GM12878 (cell line): ENCODE data around the gene FARS2. TPM values are rescaled to one million over a fixed set of nuclear protein-coding genes. Genes with fewer than 3 reads are reported as not detected.

Source experiments
- ATAC-seq: fragments of 200-7000 bp; cut with Tn5 transposase; 3 replicates; pipeline ENCODE4 v1.9.1; 2020; ENCODE audit warnings: mild to moderate bottlenecking, moderate library complexity
- BruUV-seq: library from RNA; stranded (reverse); fragments of 400-500 nt; replicated peaks from 2 replicates; lab custom pipeline; 2021; lab: Mats Ljungman, UMichigan
- CTCF ChIA-PET: fragments of 300-600 bp; sonication (Branson Sonifier 250); formaldehyde crosslinking; extraction: SDS; loops from one replicate; lab custom pipeline; 2021; ENCODE audit warnings: inconsistent platforms; lab: Yijun Ruan, JAX
- POLR2A ChIA-PET: fragments of 350-600 bp; formaldehyde crosslinking; extraction: SDS; loops from one replicate; lab custom pipeline; 2021; ENCODE audit warnings: inconsistent platforms; lab: Charles Lee
- RAD21 ChIA-PET: fragments of 300-600 bp; sonication (Branson Sonifier 250); formaldehyde crosslinking; loops from one replicate; lab custom pipeline; 2023; ENCODE audit warnings: antibody characterized with exemption; ENCODE audit not compliant: unreplicated experiment; lab: Charles Lee
- SMC1A ChIA-PET: fragments of 300-600 bp; sonication (Branson Sonifier 250); formaldehyde crosslinking; loops from one replicate; lab custom pipeline; 2023; ENCODE audit not compliant: unreplicated experiment, uncharacterized antibody; lab: Charles Lee
- DNase-seq: peaks from one replicate; pipeline ENCODE4 v3.0.0-alpha.2; 2011; ENCODE audit warnings: low read depth, low spot score
- FAIRE-seq: peaks from 3 replicates; lab custom pipeline; 2011; peaks lifted over from hg19 to GRCh38; lab: Jason Lieb, UNC
- H2AFZ ChIP-seq: 2 replicates; pipeline ENCODE4 v1.6.0; 2011; ENCODE audit warnings: low read depth, low read length, control low read depth; ENCODE audit not compliant: control insufficient read depth
- H3K27ac ChIP-seq: 2 replicates; pipeline ENCODE4 v1.5.1; 2011; ENCODE audit warnings: control low read depth; ENCODE audit not compliant: control insufficient read depth, insufficient read depth
- H3K27me3 ChIP-seq, 2 experiments: replicated peaks in 1 of 2; 2 replicates each; pipeline versions ENCODE4 v1.6.0 to v1.6.1; 2011; ENCODE audit warnings: low read length in 1 of 2; ENCODE audit not compliant: control insufficient read depth in 2 of 2, insufficient read depth in 2 of 2
- H3K36me3 ChIP-seq, 2 experiments: 2 replicates each; pipeline ENCODE4 v1.5.1; 2011; ENCODE audit warnings: low read length in 1 of 2; ENCODE audit not compliant: control insufficient read depth in 2 of 2, insufficient read depth in 2 of 2
- H3K4me1 ChIP-seq: 2 replicates; pipeline ENCODE4 v1.6.1; 2011; ENCODE audit warnings: mild to moderate bottlenecking, low read length, moderate library complexity, mixed read lengths; ENCODE audit not compliant: control insufficient read depth, insufficient read depth
- H3K4me2 ChIP-seq: 2 replicates; pipeline ENCODE4 v1.6.0; 2011; ENCODE audit warnings: control low read depth; ENCODE audit not compliant: control insufficient read depth, insufficient read depth
- H3K4me3 ChIP-seq: fragments of 200-600 bp; sonication (generic); 2 replicates; pipeline ENCODE4 v1.5.1; 2016
- H3K79me2 ChIP-seq: 2 replicates; pipeline ENCODE4 v1.6.0; 2011; ENCODE audit warnings: low read length; ENCODE audit not compliant: control insufficient read depth, insufficient read depth
- H3K9ac ChIP-seq: 2 replicates; pipeline ENCODE4 v1.8.0; 2011; ENCODE audit warnings: low read length, control low read depth, mixed read lengths; ENCODE audit not compliant: control insufficient read depth, insufficient read depth
- H3K9me3 ChIP-seq: replicated peaks from 3 replicates; pipeline ENCODE4 v1.5.1; 2011; ENCODE audit warnings: mild to moderate bottlenecking, low read length; ENCODE audit not compliant: control insufficient read depth, insufficient read depth
- H4K20me1 ChIP-seq: 2 replicates; pipeline ENCODE4 v1.6.0; 2011; ENCODE audit not compliant: control insufficient read depth, insufficient read depth
- ETV6 ChIP-seq, 2 experiments: fragments of 450-650 bp in 1 of 2; IDR thresholded peaks in 1 of 2; conservative IDR thresholded peaks in 1 of 2; 2 replicates each; pipeline ENCODE4 v1.6.1; 2014; ENCODE audit warnings: antibody characterized with exemption in 1 of 2, borderline replicate concordance in 1 of 2, low read depth in 1 of 2, mild to moderate bottlenecking in 1 of 2, moderate library complexity in 1 of 2
- MEF2B ChIP-seq: fragments of 450-650 bp; IDR thresholded peaks from 2 replicates; pipeline ENCODE4 v1.6.1; 2018; ENCODE audit warnings: mild to moderate bottlenecking, moderate library complexity; ENCODE audit not compliant: partially characterized antibody, poor library complexity, severe bottlenecking
- POLR2AphosphoS2 ChIP-seq: IDR thresholded peaks from 2 replicates; pipeline ENCODE4 v1.6.1; 2011; ENCODE audit warnings: low read depth, mild to moderate bottlenecking, low read length, improper control_type of control experiment, moderate library complexity
- SMARCA5 ChIP-seq: fragments of 450-650 bp; IDR thresholded peaks from 2 replicates; pipeline ENCODE4 v1.6.1; 2017; ENCODE audit warnings: mild to moderate bottlenecking
- WGBS: methylation state at CpG from one replicate; pipeline ENCODE4 v1.1.6; 2016; ENCODE audit warnings: low lambda C conversion rate; ENCODE audit not compliant: insufficient replicate concordance, insufficient coverage; ENCODE audit errors: missing lambda C conversion rate; 5-methylcytosine and 5-hydroxymethylcytosine counted together
- in situ Hi-C: fragments of 300-500 bp; cut with MboI; formaldehyde crosslinking; loops from 9 replicates; pipeline ENCODE4 v1.14.3; 2018; ENCODE audit warnings: mixed read lengths
- intact Hi-C: fragments of 100-400 bp; cut with micrococcal nuclease; formaldehyde crosslinking; loops from one replicate; pipeline ENCODE4 v1.14.2; 2022; ENCODE audit not compliant: unreplicated experiment
- polyA plus RNA-seq, 11 experiments: library from polyadenylated mRNA; depleted of rRNA in 4 of 11; unstranded in 6 of 11; stranded (reverse) in 5 of 11; fragments of >200 nt; fragmentation: Nextera tagmentation in 4 of 11; fragmentation: Illumina TruSeq in 1 of 11; extraction: Ambion mirVana in 4 of 11; extraction: Trizol in 1 of 11; gene quantifications; 1 replicate in 1 of 11; 2 replicates in 10 of 11; pipeline versions ENCODE4 v1.2.1 to v1.2.3, GENCODE V29; 2011 to 2016; ENCODE audit warnings: inconsistent platforms in 2 of 11, missing spikeins in 2 of 11, low read depth in 1 of 11
- total RNA-seq, 4 experiments: library from RNA; depleted of rRNA in 3 of 4; stranded (reverse); fragments of >200 nt in 3 of 4; fragmentation: Illumina TruSeq in 1 of 4; extraction: Trizol in 1 of 4; gene quantifications; 2 replicates each; pipeline versions ENCODE4 v1.2.1 to v1.2.3, GENCODE V29; 2013 to 2021
- TF ChIP-seq, protein P1 (sequence below): IDR thresholded peaks from 2 replicates; pipeline ENCODE4 v1.6.1; 2012; ENCODE audit warnings: mild to moderate bottlenecking, low read depth, low read length
- TF ChIP-seq, protein P2 (sequence below): IDR thresholded peaks from 2 replicates; pipeline ENCODE4 v1.6.1; 2011; ENCODE audit warnings: borderline replicate concordance, low read depth, mild to moderate bottlenecking, moderate library complexity, low read length; ENCODE audit not compliant: insufficient read depth, poor library complexity, severe bottlenecking

The FARS2 gene
- total and polyA plus RNA-seq, 10 of the 15 experiments (the other 5 are each of a cell fraction or from before 2014, with no cell fraction given), result 16.8 to 46.7 (median 25.6) TPM

DNA sequence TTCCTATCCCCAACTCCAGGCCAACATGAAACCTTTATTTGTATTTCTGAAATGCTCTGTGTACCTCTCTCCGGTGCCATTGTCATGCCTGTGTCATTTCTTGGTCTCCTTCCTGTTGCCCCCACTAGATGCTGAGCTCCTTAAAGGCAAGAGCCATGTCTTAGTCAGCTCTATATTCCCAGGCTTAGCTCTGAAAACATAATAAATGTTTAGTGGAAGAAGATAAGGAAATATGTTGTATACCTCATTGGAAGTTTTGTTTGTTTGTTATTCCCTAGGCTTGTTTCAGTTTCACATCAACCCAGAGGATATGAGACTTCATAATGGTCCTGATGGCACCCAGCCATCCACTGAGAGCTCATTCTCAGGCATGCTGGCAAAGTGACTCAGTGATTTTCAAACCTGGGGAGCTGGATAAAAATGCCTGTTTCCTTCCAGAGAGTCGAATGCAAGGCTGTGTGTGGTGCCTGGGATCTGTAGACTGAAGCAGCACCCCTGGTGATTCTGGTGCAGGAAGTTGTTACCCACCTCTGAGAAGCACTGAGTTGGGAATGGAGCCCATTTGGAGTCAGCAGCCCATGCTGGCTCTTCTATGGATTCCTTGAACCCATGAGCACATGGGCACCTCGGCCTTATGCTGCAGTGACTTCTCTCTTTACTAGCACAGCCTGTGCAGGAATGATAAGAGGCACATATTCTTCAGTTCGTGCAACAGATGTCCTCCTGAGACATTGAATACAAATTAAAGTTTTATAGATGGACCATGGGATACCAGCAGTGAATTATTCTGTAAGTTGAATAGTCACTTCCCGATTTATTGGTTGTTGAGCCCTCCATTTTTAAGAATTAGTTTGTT lies 205.2 kb downstream of the FARS2 start:
- H3K9me3 ChIP-seq, result no peaks in the 10 kb centered on the region
- BruUV-seq, result no TSS peak
- H3K36me3 ChIP-seq, result peaks cover 0 to 2% of the 10 kb centered on the region in 2 experiments; a peak in 1 of 4 replicates
- POLR2A ChIA-PET, result interaction anchor here (0.6 kb wide), 1 partner anchor 403 kb away, joined by 3 read pairs; no protein-coding TSS in a partner anchor
- no peaks in the 10 kb centered on the region for H3K79me2 ChIP-seq
- TF ChIP-seq POLR2AphosphoS2, result no peak
- no peak for TF ChIP-seq MEF2B
- TF ChIP-seq, all 136 proteins: peak for 0
- Histone ChIP-seq H3K27me3 (no peaks in the 10 kb centered on the region), H3K9ac (no peak overlapping the region), H3K4me2 (no peak overlapping the region), H3K27ac (no peak overlapping the region), H2AFZ (no peak overlapping the region), H4K20me1 (no peaks in the 10 kb centered on the region), H3K4me3 (no peak overlapping the region), H3K4me1 (0 out of 2 replicates have a peak, but pooled peaks cover 3% of the 10 kb centered on the region)
- in situ Hi-C loops (no loop called here), intact Hi-C loops (no loop called here)
- FAIRE-seq (no peak), DNase-seq (no peak), ATAC-seq (no peak)
- WGBS, result 76% methylated on average over 5 of the region's 5 CpGs
- ChIA-PET CTCF (interaction anchor here (1.0 to 1.4 kb wide), 4 partner anchors 99 to 1081 kb away, joined by 3 read pairs; no protein-coding TSS in a partner anchor), RAD21 (interaction anchor here (1.5 kb wide), 1 partner anchor 160 kb away, joined by 3 read pairs; no protein-coding TSS in a partner anchor), SMC1A (interaction anchor here (0.7 to 1.0 kb wide), 3 partner anchors 165 to 256 kb away, joined by 3 read pairs; no protein-coding TSS in a partner anchor)

DNA sequence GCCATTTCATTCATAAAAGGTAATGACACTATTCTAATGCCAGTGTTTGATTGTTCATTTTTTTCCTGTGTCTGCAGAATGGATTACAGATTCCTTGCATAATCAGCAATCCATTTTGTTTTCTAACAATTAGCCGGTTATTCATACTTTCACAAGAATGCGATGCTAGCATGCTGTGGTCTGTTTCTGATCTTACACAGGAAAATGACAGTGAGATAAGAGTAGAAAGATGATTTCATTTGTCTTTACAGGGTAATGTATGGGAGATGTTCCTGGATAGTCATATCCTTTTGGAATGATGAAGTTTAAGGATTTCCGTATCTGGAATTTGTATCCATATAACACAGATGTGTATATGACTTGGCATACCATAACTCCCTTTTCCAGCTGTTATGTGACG lies 207.3 kb downstream of the FARS2 start:
- SMC1A ChIA-PET, result interaction anchor here (0.8 to 1.4 kb wide), 3 partner anchors 15 to 407 kb away, joined by 3 to 5 read pairs (median 3); no protein-coding TSS in a partner anchor
- TF ChIP-seq, protein P1, sequence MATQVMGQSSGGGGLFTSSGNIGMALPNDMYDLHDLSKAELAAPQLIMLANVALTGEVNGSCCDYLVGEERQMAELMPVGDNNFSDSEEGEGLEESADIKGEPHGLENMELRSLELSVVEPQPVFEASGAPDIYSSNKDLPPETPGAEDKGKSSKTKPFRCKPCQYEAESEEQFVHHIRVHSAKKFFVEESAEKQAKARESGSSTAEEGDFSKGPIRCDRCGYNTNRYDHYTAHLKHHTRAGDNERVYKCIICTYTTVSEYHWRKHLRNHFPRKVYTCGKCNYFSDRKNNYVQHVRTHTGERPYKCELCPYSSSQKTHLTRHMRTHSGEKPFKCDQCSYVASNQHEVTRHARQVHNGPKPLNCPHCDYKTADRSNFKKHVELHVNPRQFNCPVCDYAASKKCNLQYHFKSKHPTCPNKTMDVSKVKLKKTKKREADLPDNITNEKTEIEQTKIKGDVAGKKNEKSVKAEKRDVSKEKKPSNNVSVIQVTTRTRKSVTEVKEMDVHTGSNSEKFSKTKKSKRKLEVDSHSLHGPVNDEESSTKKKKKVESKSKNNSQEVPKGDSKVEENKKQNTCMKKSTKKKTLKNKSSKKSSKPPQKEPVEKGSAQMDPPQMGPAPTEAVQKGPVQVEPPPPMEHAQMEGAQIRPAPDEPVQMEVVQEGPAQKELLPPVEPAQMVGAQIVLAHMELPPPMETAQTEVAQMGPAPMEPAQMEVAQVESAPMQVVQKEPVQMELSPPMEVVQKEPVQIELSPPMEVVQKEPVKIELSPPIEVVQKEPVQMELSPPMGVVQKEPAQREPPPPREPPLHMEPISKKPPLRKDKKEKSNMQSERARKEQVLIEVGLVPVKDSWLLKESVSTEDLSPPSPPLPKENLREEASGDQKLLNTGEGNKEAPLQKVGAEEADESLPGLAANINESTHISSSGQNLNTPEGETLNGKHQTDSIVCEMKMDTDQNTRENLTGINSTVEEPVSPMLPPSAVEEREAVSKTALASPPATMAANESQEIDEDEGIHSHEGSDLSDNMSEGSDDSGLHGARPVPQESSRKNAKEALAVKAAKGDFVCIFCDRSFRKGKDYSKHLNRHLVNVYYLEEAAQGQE, result no peak
- TF ChIP-seq, protein P2, sequence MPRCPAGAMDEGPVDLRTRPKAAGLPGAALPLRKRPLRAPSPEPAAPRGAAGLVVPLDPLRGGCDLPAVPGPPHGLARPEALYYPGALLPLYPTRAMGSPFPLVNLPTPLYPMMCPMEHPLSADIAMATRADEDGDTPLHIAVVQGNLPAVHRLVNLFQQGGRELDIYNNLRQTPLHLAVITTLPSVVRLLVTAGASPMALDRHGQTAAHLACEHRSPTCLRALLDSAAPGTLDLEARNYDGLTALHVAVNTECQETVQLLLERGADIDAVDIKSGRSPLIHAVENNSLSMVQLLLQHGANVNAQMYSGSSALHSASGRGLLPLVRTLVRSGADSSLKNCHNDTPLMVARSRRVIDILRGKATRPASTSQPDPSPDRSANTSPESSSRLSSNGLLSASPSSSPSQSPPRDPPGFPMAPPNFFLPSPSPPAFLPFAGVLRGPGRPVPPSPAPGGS, result no peak
- TF ChIP-seq ETV6 (conservative IDR thresholded peaks at IDR 0.05 in 1 of 2, IDR thresholded peaks at IDR 0.05 in 1 of 2; ENCODE audit: borderline replicate concordance in 1 of 2, low read depth in 1 of 2) (no peak), SMARCA5 (no peak)
- no peaks in the 10 kb centered on the region for H3K27me3 ChIP-seq
- ATAC-seq (no peak), DNase-seq (no peak), FAIRE-seq (no peak)
- no peak overlapping the region for H3K9ac ChIP-seq
- H3K4me1 ChIP-seq, result 0 out of 2 replicates have a peak, but pooled peaks cover 3% of the 10 kb centered on the region
- intact Hi-C loops (no loop called here), in situ Hi-C loops (no loop called here)
- no TSS peak for BruUV-seq
- H3K4me2 ChIP-seq, result no peak overlapping the region
- H3K79me2 ChIP-seq, result no peaks in the 10 kb centered on the region
- no peak overlapping the region for H2AFZ ChIP-seq
- no peaks in the 10 kb centered on the region for H4K20me1 ChIP-seq
- H3K36me3 ChIP-seq, result peaks cover 0 to 2% of the 10 kb centered on the region in 2 experiments; a peak in 1 of 4 replicates
- CTCF ChIA-PET, result interaction anchor here (1.1 to 1.5 kb wide), 5 partner anchors 39 to 1079 kb away, joined by 3 to 5 read pairs (median 3); no protein-coding TSS in a partner anchor
- POLR2A ChIA-PET, result no interaction called here
- H3K27ac ChIP-seq, result no peak overlapping the region
- 95% methylated on average over 4 of the region's 4 CpGs for WGBS
- RAD21 ChIA-PET, result interaction anchor here (3.3 kb wide), 1 partner anchor 1078 kb away, joined by 19 read pairs; no protein-coding TSS in a partner anchor
- H3K4me3 ChIP-seq, result no peak overlapping the region
- no peaks in the 10 kb centered on the region for H3K9me3 ChIP-seq
